GM18861 (cell line): ENCODE measurements around the gene SGTA.
A peak's percentile ranks its signal among the peaks of the same experiment; 100 is the strongest.
"Not testable (repeated sequence)": the region's sequence is repeated elsewhere in the genome, so short reads cannot be mapped to it uniquely, and the experiment has no call there.

Experiments used
- ATAC-seq: cut with Tn5 transposase; IDR thresholded peaks from one replicate; pipeline ENCODE4 v1.9.1; 2021; ENCODE audit not compliant: unreplicated experiment

The SGTA gene, protein sequence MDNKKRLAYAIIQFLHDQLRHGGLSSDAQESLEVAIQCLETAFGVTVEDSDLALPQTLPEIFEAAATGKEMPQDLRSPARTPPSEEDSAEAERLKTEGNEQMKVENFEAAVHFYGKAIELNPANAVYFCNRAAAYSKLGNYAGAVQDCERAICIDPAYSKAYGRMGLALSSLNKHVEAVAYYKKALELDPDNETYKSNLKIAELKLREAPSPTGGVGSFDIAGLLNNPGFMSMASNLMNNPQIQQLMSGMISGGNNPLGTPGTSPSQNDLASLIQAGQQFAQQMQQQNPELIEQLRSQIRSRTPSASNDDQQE

DNA sequence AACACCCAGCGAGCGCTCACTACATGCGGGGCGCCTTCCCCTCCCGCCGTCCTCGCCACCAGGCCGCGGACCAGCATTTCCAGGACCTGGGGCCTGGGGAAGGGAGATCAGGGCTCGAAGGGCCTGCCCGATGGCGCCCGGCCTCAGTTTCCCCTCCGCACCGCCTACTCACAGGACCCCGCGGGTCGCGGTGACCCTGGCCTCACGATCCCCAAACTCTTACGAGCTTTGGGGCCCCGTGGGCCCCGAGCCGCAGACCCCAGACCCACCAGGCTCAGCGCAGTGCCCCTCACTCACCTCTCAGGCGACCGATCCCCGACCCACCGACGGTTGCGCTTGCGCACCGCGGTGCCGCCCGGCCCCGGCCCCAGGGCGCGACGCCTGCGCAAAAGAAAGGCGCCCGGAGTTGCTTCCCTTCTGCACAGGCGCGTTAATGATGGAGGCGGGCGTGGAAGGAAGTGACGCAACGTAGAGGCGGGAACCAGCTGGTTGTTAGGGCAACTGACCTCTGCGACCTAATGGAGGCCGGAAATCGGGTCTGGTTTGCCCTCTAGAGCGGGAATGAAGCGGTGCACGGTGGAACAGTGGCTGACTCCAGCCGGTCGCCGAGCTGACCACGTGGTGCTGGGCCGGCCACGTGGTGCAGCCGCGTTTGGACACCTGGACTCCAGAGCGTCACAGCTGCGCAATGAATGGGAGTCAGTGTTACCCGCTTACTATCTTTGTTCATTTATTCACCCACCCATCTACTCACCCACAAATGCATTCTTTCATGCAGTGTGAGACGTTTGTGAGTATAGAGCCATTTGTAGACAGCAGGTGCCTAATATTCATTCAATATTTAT lies at the start of gene SGTA:
Gene SGTA, minus strand, starts transcription at position 338 of the 845 bp plus-strand sequence. CDS start 14,205 bp downstream, outside the sequence.
- peak; percentile 64 for ATAC-seq

DNA sequence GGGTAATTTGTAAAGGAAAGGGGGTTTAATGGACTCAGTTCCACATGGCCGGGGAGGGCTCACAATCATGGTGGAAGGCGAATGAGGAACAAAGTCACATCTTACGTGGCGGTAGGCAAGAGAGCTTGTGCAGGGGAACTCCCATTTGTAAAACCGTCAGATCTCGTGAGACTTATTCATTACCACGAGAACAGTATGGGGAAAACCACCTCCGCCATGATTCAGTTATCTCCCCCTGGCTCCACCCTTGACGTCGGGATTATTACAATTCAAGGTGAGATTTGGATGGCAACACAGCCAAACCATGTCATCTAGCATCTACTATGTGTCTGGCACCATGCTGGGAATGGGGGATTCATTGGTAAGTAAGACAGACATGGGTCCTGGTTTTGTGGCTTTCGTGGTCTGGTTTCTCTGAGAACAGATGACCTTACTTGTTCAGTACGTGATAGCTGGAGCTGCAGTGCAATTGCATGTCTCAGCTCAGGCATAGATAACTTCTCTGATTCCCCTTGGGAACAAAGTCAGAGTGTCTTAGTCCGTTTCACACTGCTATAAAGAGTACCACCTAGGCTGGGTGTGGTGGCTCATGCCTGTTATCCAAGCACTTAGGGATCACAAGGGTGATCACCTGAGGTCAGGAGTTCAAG lies 44.9 kb upstream of the SGTA start:
- no peak for ATAC-seq

- ATAC-seq = no peak
These were observed 43.9 kb upstream of the SGTA start for GRCh38 chr19:2827022-2827421.

- no peak for ATAC-seq
These were observed 41.1 kb upstream of the SGTA start for GRCh38 chr19:2824129-2824528.

- ATAC-seq = no peak
These were observed 40.6 kb upstream of the SGTA start for GRCh38 chr19:2823646-2824045.

DNA sequence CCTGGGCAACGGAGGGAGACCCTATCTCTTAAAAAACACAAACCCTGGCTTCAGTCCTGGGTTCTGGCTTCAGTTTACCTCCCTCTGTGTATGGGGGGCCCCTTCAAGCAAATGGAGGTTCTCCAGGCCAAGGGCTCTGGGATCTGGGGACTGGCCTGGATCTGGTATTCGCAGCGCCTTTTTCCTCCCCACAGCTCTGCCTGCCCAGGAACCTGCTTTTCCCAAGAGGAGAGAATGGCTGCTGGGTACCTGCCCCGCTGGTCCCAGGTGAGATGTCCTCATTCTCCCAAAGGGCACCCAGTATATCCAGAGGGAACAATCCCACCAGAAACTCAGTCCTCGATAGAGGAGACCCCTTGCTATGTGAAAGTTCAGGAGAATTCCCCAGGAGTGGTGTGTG lies 39.8 kb upstream of the SGTA start:
- ATAC-seq = no peak

- no peak for ATAC-seq
These were observed 37.1 kb upstream of the SGTA start for GRCh38 chr19:2820112-2820702.

DNA sequence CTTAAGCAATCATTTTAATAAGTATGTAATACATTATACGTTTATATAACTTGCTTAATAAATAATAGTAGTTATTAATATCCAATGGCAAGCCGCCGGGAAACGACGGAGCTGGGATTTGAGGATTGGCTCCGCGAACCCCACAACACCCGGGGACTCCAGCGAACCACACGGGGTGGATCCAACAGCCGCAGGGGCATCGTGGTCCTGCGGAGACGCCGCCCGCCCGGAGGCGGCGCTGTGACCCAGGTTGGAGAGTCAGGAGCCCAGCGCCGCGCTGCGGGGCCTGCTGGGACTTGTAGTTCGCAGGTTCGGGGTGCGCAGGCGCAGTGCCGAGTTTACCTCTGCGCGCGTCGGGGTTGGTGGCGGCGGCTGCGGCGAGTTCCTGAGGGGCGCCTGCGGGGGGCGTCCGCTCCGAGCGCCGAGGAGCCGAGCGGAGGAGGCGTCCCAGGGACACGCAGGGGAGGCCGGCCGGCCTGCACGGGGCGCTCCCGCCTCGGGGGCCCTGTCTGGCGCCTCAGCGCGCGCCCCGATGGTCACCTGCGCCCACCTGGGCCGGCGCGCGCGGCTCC lies 36.6 kb upstream of the SGTA start, which contains the start of gene ZNF554:
Gene ZNF554, plus strand, starts transcription at position 329 of the 572 bp plus-strand sequence. Its CDS starts 204 bp downstream, at position 533.
- ATAC-seq = peak; percentile 93

DNA sequence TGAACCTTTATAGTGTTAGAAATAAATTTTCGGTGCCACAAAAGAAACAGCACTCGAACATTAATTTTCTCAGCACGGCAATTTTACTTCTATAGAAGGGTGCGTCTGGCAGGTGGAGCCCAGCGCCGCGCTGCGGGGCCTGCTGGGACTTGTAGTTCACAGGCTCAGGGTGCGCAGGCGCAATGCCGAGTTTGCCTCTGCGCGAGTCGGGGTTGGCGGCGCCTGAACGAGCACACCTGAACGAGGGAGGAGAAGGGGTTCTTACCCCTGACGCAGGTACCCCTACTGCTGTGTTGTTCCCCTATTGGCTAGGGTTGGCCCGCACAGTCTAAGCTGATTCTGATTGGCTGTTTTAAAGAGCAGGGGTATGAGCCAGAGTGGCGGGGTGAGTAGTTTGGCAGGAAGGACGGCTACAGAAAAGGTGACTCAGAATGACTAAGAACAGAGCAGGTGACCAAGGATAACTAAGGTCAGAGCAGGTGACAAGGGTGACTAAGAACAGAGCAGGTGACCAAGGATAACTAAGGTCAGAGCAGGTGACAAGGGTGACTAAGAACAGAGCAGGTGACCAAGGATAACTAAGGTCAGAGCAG lies 34.3 kb upstream of the SGTA start:
- not testable (repeated sequence) for ATAC-seq

GRCh38 chr19:2816641-2817040 lies 33.6 kb upstream of the SGTA start:
- no peak for ATAC-seq

DNA sequence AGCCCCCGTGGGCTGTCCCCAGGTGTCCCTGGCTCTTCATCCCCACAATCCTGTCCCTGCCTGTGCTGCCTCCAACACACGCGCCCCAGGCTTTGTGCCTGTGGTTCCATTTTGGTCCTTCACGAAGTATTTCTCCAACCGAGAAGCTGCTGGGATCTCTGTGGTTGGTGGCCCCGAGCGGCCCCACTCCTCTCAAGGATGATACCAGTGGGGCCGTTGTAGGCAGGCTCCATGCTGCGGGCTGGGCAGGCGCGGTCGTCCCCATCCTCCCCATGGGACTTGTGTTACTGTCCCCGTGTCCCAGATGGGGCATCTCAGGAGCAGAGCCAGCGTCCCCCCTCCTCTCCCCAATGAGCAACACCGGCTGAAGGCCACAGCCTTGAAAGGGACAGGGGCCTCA lies 32.9 kb upstream of the SGTA start:
- no peak for ATAC-seq

- no peak for ATAC-seq
These were observed 32.1 kb upstream of the SGTA start for GRCh38 chr19:2815191-2815614.

DNA sequence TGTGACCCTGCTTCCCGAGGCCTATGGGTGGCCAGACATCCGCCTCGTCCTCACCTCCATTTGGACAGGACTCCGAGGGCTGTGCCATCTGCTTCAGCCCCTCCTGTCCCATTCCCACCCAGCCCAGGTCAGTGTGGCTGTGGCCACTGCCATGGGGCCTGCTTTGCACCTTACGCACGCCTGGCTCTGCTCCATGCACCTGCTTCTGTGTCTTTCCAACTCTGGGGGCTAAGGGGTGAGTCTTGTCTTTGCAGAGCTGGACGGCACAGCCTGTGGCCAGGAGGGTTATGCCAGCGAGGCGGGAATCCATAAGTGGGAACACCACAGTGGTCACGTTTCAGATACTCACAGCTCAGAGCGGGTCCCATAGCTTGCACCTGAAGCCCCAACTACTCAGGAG lies 31.4 kb upstream of the SGTA start:
- no peak for ATAC-seq

GRCh38 chr19:2813235-2814160 lies 30.4 kb upstream of the SGTA start:
- ATAC-seq = no peak

- no peak for ATAC-seq
These were observed 29.6 kb upstream of the SGTA start for GRCh38 chr19:2812414-2813234.

DNA sequence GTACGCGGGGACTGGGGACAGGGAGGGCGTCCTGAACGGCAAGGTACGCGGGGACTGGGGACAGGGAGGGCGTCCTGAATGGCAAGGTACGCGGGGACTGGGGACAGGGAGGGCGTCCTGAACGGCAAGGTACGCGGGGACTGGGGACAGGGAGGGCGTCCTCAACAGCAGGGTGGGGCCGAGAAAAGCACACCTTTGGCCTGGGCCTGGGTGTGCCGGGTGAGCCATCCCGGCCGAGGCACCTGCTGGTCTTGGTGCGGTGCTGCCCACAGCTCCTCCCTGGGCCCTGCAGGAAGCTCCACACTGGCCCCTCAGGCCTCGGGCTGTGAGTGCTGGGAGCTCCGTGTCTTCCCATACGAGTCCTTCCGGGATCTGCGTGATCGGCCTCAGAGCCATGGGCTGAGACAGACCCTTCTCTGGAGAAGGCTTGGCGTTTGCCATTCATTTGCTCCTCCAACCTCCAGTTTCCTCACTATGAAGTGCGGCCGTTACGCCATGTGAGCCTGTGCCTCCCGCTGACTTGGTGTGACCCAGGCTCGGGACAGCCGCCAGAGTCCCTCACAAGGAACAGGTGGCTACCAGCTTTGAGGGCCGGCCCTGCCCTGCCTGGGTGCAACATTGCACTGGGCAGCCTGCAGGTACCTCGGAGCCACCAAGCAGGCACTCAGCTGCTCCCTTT lies 28.8 kb upstream of the SGTA start:
- ATAC-seq = no peak

DNA sequence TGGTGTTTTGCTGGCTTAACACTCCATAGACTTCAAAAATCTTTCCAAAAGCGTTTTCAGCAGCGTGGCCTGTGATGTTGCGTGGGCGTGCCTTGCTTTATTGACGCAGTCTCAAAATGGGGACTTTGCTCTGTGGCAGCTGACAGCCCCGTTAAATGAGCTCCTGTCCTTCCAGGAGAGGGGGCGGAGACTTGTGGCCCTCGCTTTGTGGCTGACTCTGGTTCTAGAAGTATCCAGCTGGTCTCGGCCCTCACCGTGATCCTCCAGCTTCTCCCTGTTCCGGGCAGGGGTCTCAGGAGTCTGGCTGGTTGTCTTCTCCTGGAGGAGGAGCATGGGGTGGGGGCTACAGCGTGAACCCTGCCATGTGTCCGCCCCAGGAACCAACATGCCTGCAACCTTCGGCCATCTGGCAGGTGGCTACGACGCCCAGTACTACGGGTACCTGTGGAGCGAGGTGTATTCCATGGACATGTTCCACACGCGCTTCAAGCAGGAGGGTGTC lies 28.2 kb upstream of the SGTA start:
- no peak for ATAC-seq
